Ectodermal cell (in vitro differentiated cells): ENCODE data around the gene OR2B2. TPM values are rescaled to one million over a fixed set of nuclear protein-coding genes. Genes with fewer than 3 reads are reported as not detected.
"Not testable (repeated sequence)": the region's sequence is repeated elsewhere in the genome, so short reads cannot be mapped to it uniquely, and the experiment has no call there.

Experiments used
- H3K27ac ChIP-seq: 2 replicates; pipeline ENCODE4 v1.7.0; 2013; ENCODE audit warnings: mild to moderate bottlenecking, low read depth, low read length; ENCODE audit not compliant: insufficient read depth, poor library complexity, severe bottlenecking
- H3K27me3 ChIP-seq: 2 replicates; pipeline ENCODE4 v1.7.0; 2013; ENCODE audit warnings: mild to moderate bottlenecking, low read length; ENCODE audit not compliant: insufficient read depth, control insufficient read depth, poor library complexity, severe bottlenecking
- H3K36me3 ChIP-seq: one replicate; pipeline ENCODE4 v1.7.0; 2013; ENCODE audit warnings: low read length; ENCODE audit not compliant: control insufficient read depth, insufficient read depth
- H3K4me1 ChIP-seq: one replicate; pipeline ENCODE4 v1.7.0; 2013; ENCODE audit warnings: low read length; ENCODE audit not compliant: control insufficient read depth, insufficient read depth
- H3K4me3 ChIP-seq: 2 replicates; pipeline ENCODE4 v1.7.0; 2013; ENCODE audit warnings: low read depth, low read length, control low read depth; ENCODE audit not compliant: insufficient read depth
- H3K9me3 ChIP-seq: 2 replicates; pipeline ENCODE4 v1.7.0; 2013; ENCODE audit warnings: mild to moderate bottlenecking, low read length, moderate library complexity; ENCODE audit not compliant: control insufficient read depth
- WGBS, 2 experiments: methylation state at CpG; one replicate each; pipeline ENCODE4 v1.1.7; 2013; ENCODE audit warnings: missing lambda C conversion rate in 2 of 2; 5-methylcytosine and 5-hydroxymethylcytosine counted together
- polyA plus RNA-seq, 4 experiments: library from polyadenylated mRNA; stranded (reverse); fragments of 50-300 nt; gene quantifications; one replicate each; pipeline ENCODE4 v1.2.3, GENCODE V29; 2013

The OR2B2 gene
- not detected for polyA plus RNA-seq (2013, experiment 1 of 4)
- not detected for polyA plus RNA-seq (2013, experiment 2 of 4)
- polyA plus RNA-seq (2013, experiment 3 of 4): not detected
- not detected for polyA plus RNA-seq (2013, experiment 4 of 4)

GRCh38 chr6:27911956-27912446, at the start of gene OR2B2:
Gene OR2B2 (minus strand): TSS chr6:27912396. CDS start chr6:27912319, 77 bp downstream.
- WGBS, 2 experiments: 89 to 100% methylated on average over 1 to 2 of the region's 2 CpGs
- no peak within 1 kb of the TSS for H3K4me3 ChIP-seq
- H3K27me3 ChIP-seq: no peaks in the 10 kb centered on the region

DNA sequence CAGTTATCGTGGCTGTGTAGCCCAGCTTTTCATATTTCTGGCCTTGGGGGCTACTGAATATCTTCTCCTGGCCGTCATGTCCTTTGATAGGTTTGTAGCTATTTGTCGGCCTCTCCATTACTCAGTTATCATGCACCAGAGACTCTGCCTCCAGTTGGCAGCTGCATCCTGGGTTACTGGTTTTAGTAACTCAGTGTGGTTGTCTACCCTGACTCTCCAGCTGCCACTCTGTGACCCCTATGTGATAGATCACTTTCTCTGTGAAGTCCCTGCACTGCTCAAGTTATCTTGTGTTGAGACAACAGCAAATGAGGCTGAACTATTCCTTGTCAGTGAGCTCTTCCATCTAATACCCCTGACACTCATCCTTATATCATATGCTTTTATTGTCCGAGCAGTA, 45.3 kb upstream of the OR2B2 start:
- Histone ChIP-seq H3K36me3 (no peaks in the 10 kb centered on the region), H3K4me1 (no peaks in the 10 kb centered on the region), H3K27ac (no peak overlapping the region), H3K4me3 (no peak overlapping the region), H3K9me3 (no peaks in the 10 kb centered on the region), H3K27me3 (no peaks in the 10 kb centered on the region)
- 89 to 90% methylated on average over 4 of the region's 4 CpGs for WGBS, 2 experiments

More at GRCh38 chr6:27911956-27912446, at the start of gene OR2B2:
- no peak within 1 kb of the TSS for H3K27ac ChIP-seq
- H3K36me3 ChIP-seq: no peaks in the 10 kb centered on the region
- no peaks in the 10 kb centered on the region for H3K4me1 ChIP-seq
- H3K9me3 ChIP-seq: no peaks in the 10 kb centered on the region

DNA sequence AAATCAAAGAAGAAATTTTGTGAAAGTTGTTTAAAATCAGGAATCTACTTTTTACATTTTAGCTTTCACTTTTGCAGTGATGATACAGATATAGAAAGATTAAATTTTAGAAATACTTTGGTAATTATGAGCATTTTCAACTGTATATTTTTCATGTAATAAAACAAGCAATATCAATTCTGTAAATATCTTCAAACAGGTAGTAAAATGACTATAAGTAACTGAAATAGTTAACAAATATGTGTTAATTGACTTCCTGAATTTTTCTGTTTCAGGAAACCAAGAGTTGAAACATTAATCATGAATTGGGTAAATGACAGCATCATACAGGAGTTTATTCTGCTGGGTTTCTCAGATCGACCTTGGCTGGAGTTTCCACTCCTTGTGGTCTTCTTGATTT, 44.7 kb upstream of the OR2B2 start, which contains the start of gene OR2B6:
OR2B6 (plus strand) TSS at position 301 of the 400 bp plus-strand sequence; CDS start at position 301, 0 bp downstream.
- Histone ChIP-seq H3K9me3 (no peaks in the 10 kb centered on the region), H3K4me3 (no peak within 1 kb of the TSS), H3K36me3 (no peaks in the 10 kb centered on the region), H3K27me3 (no peaks in the 10 kb centered on the region), H3K4me1 (no peaks in the 10 kb centered on the region), H3K27ac (no peak within 1 kb of the TSS)
- 77 to 91% methylated on average over 1 of the region's 1 CpG for WGBS, 2 experiments

DNA sequence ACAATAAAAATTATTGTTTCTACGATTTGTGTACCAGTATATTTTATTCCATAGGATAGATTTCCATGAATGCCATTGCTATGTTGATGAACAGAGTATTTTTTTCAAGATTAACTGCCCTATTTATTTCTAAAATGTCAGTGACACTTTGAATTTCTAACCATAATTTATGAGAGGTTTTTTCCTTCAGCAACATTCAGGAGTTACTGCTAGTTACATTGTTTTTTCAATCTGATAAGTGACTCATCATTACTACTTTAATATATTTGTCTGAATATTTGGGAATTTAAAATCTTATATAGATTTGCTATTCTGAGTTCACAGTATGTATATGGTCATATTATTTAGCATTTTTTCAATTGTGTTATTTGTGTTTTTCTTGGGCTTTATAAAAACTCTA, 38.8 kb upstream of the OR2B2 start:
- no CpG with 5 or more reads among the region's 1 CpG for WGBS, 2 experiments
- Histone ChIP-seq H3K4me3 (no peak overlapping the region), H3K27ac (no peak overlapping the region), H3K9me3 (no peaks in the 10 kb centered on the region), H3K4me1 (no peaks in the 10 kb centered on the region), H3K27me3 (no peaks in the 10 kb centered on the region), H3K36me3 (no peaks in the 10 kb centered on the region)

DNA sequence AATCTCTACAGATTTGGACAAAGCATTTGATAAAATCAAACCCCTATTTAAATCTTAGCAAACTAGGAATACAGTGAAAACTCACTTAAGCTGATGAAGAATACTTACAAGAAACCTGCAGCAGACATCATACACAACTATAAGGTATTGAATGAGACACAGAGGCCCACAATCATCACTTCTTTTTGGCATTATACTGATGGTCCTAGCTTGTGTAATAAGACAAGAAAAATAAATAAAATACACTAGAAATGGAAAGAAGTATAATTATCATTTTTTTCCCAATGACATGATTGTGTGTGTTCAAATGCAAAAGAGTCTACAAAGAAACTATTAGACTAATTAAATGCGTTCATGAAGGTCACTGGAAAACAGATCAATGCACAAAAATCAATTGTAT, 36.0 kb upstream of the OR2B2 start:
- no peaks in the 10 kb centered on the region for H3K27me3 ChIP-seq
- no peaks in the 10 kb centered on the region for H3K4me1 ChIP-seq
- H3K9me3 ChIP-seq: no peaks in the 10 kb centered on the region
- no peaks in the 10 kb centered on the region for H3K36me3 ChIP-seq
- no peak overlapping the region for H3K4me3 ChIP-seq
- H3K27ac ChIP-seq: no peak overlapping the region
- WGBS, 2 experiments: no CpG with 5 or more reads among the region's 1 CpG

DNA sequence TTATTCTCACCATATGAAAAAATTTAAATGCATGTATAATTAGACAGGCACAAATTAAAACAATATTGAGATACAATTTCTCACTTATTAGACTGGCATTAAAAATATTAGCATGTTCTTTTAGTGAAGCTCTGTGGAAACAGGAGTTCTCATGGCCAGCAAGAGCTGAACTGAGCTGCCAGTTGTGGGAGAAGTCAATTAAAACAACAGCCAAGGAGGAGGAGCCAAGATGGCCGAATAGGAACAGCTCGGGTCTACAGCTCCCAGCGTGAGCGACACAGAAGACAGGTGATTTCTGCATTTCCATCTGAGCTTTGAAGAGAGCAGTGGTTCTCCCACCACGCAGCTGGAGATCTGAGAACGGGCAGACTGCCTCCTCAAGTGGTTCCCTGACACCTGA, 30.9 kb upstream of the OR2B2 start:
- 51 to 56% methylated on average over 6 of the region's 6 CpGs for WGBS, 2 experiments
- H3K27ac ChIP-seq, H3K9me3 ChIP-seq, H3K36me3 ChIP-seq, H3K27me3 ChIP-seq, H3K4me1 ChIP-seq, H3K4me3 ChIP-seq: not testable (repeated sequence)

GRCh38 chr6:27940766-27941165, 28.6 kb upstream of the OR2B2 start:
- 80 to 100% methylated on average over 1 of the region's 1 CpG for WGBS, 2 experiments
- H3K4me1 ChIP-seq: no peaks in the 10 kb centered on the region
- no peak overlapping the region for H3K27ac ChIP-seq
- no peak overlapping the region for H3K4me3 ChIP-seq
- H3K36me3 ChIP-seq: no peaks in the 10 kb centered on the region
- H3K9me3 ChIP-seq: no peaks in the 10 kb centered on the region
- H3K27me3 ChIP-seq: peaks cover 4% of the 10 kb centered on the region

DNA sequence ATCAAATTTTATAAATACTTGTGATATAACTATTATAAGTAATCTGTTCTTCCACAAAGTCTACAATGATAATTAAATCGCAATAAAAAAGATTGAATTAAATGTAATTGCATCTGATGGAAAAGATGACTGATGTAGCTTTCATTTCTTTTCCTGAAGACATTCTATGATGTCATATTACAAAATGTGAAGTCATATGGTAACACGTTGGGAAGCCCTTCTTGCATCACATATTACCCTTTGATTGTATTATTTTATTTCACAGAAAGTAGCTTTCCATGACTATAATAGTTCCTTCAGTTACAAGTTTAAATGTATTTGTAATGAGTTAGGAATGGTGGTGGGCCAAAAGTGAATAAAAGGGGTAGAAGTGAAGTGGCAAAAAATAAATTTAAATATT, 19.0 kb upstream of the OR2B2 start:
- H3K36me3 ChIP-seq: no peaks in the 10 kb centered on the region
- H3K4me3 ChIP-seq: no peak overlapping the region
- no peaks in the 10 kb centered on the region for H3K27me3 ChIP-seq
- H3K4me1 ChIP-seq: no peaks in the 10 kb centered on the region
- H3K9me3 ChIP-seq: no peaks in the 10 kb centered on the region
- no peak overlapping the region for H3K27ac ChIP-seq
- 100% methylated on average over 1 of the region's 2 CpGs; no CpG with 5 or more reads in 1 of the 2 experiments for WGBS, 2 experiments

- H3K36me3 ChIP-seq, H3K27ac ChIP-seq, H3K4me3 ChIP-seq, H3K9me3 ChIP-seq, H3K4me1 ChIP-seq, H3K27me3 ChIP-seq: not testable (repeated sequence)
- 83 to 92% methylated on average over 4 to 5 of the region's 5 CpGs for WGBS, 2 experiments
Observed at GRCh38 chr6:27929930-27930329, 17.7 kb upstream of the OR2B2 start.

- H3K9me3 ChIP-seq, H3K4me3 ChIP-seq, H3K36me3 ChIP-seq, H3K27ac ChIP-seq, H3K27me3 ChIP-seq, H3K4me1 ChIP-seq: not testable (repeated sequence)
- WGBS, 2 experiments: 88 to 95% methylated on average over 2 of the region's 2 CpGs
Observed at GRCh38 chr6:27928041-27928440, 15.8 kb upstream of the OR2B2 start.

DNA sequence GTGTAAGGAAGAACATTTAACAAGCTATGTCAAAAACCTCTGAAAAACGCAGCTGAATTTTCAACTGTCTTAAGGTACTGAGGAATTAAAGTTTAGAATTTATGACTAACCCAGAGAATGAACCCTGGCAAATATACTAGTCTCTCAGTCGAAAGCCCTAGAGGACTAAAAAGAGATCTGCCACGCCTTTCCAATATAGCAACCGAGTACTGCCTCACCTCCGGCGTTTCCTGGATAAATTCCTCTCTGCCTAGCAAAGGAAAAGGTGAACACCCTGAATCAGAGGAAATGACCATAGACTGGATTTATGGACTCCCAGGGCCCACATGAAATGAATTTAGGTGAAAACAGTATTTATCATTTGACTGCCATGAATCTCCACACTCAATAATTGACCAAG, 12.0 kb upstream of the OR2B2 start:
- Histone ChIP-seq H3K27ac (no peak overlapping the region), H3K4me3 (no peak overlapping the region), H3K4me1 (no peaks in the 10 kb centered on the region), H3K9me3 (no peaks in the 10 kb centered on the region), H3K36me3 (no peaks in the 10 kb centered on the region), H3K27me3 (no peaks in the 10 kb centered on the region)
- 90 to 91% methylated on average over 6 of the region's 6 CpGs for WGBS, 2 experiments
